Posterior cingulate gyrus (tissue), 11 donors: ENCODE measurements around the gene SLC41A1.
A peak's percentile ranks its signal among the peaks of the same experiment; 100 is the strongest.
"Not testable (repeated sequence)": the region's sequence is repeated elsewhere in the genome, so short reads cannot be mapped to it uniquely, and the experiment has no call there.

ENCODE experiments used
- DNase-seq, 10 donors: peaks; one replicate each; pipeline versions ENCODE4 v3.0.0 to v3.0.0-alpha.2; 2020 to 2021; ENCODE audit warnings: mixed read lengths in 3 of 10
- intact Hi-C: fragments of 100-400 bp; cut with DNase I; formaldehyde crosslinking; loops from one replicate; pipeline ENCODE4 v1.15.1; 2023

The SLC41A1 gene

DNA sequence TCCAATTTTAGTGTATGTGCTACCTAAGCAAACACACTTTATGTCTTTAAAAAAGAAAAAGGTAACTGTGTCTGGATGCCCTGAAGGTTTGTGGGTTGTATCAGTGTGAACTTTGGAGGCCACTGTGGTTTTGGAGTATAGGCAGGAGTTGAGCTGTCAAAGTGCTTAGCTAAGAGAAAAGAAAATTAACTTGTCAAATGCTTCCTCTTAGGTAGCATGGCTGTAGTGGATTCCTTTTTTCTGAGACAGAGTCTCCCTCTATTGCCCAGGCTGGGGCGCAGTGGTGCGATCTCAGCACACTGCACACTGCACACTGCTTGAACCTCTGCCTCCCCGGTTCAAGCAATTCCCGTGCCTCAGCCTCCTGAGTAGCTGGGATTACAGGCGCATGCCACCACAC is 11.2 kb upstream of the SLC41A1 start:
- DNase-seq: no peak
- intact Hi-C loops: no loop called here

DNA sequence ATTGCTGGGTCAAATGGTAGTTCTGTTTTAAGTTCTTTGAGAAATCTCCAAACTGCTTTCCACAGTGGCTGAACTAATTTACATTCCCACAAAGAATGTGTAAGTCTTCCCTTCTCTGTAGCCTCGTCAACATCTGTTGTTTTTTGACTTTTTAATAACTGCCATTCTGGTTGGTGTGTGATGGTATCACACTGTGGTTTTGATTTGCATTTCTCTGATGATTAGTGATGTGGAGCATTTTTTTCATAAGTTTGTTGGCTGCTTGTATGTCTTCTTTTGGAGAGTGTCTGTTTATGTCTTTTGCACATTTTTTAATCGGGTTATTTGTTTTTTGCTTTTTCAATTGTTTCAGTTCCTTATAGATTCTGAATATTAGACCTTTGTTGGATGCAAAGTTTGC is 10.3 kb upstream of the SLC41A1 start:
- intact Hi-C loops, DNase-seq: not testable (repeated sequence)

DNA sequence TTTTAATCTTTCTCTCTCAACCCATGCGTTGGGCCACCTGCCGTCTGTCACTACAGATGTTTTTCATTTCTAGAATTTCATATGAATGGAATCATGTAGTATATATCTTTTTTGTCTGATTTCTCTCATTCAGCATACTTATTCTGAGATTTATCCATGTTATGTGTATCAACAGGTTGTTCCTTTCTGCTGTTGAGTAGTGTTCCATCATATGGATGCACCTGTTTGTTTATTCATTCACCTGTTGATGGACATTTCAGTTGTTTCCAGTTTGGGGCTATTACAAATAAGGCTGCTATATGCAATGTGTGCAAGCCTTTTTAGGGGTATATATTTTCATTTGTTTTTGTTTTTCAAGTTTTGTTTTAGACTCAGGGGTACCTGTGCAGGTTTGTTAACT is 9.4 kb upstream of the SLC41A1 start:
- no peak for DNase-seq
- intact Hi-C loops: no loop called here

DNA sequence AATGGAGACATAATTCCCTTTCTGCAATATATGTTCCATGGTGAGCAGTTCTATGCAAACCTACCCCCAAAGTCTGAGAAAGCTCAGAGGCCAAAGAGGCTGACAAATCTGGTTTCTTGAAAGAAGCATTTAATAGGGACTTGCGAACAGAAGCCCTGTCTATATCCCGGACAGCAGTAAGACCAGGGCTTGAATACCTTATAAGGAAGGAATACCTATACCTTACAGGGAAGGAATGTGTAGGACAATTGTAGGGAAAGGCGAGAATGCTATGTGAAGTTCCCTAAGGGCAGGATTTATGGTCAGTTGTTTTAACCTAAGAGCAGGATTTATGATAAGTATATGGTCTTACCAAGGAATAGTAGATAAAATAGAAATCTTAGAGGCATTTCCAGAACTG is 5.0 kb upstream of the SLC41A1 start:
- no peak for DNase-seq
- intact Hi-C loops: no loop called here

DNA sequence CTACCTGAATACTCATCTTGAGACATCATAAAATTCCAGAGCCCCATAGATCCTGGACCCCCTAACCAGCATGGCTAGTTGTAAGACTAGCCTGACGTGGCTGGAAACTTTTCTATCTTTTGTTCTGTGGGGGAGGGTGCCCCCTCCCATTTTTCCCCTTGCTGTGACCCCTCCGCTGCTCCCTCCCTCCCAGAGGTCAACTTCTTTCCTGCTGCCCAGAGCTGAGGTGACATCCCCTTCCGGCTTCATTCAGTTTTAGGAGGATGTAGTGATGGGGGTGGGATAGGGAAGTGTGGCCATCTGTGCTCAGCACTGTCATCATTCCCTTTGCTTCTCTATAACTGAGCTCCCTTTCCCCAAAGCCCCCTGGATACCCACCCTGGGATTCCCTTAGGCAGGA is 4.4 kb upstream of the SLC41A1 start:
- intact Hi-C loops: no loop called here
- no peak for DNase-seq

- intact Hi-C loops: no loop called here
- DNase-seq: peak in 2 of 10 donors; percentile 75 to 90
These were observed 709 bp upstream of the SLC41A1 start for GRCh38 chr1:205813755-205814058.

- intact Hi-C loops: no loop called here
- peak in 2 of 10 donors; percentile 23 to 87 for DNase-seq
These were observed 624 bp downstream of the SLC41A1 start for GRCh38 chr1:205812271-205812877.

DNA sequence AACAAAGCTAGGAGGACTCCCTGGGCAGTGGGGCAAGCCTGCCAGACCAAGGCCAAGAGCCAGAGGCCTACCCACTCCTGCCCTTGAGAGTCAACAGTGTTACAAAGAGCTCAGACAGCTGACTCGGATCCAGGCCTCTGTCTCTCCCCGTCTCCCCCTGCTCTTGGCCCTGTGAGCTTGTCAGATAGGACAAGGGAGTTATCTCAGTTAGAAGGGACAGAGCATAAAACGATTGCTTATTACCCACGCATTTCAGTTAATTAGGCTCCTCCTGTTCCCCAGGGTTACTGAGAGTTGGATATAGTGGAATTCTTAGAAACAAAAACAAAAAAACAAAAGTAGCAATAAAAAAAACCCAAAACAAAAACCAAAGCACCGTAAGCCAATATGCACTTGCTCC is 1.3 kb downstream of the SLC41A1 start:
- intact Hi-C loops: no loop called here
- DNase-seq: peak in 7 of 10 donors; percentile 34 to 92 (median 48)

GRCh38 chr1:205810448-205811157 is 2.4 kb downstream of the SLC41A1 start:
- intact Hi-C loops: no loop called here

DNA sequence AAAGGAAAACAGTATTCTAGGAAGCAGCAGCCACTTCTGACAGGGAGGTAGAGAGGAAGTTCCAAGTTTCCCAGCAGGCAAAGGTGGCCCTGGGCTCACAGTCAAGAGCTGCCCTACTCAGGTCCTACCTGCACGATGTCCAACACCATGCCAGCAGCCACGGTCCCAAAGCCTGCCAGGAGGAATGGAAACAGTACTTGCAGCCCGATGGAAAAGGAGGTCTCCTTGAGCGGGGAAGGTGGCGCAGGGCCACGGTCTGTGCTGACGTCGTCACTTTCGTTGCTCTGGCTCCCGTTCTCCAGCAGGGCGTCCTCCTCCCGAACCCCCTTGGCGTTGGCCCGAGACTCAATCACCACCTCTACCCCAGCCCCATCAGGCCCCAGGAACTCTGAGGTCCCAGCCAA is 3.1 kb downstream of the SLC41A1 start:
- peak in 2 of 10 donors; percentile 72 to 82 for DNase-seq
- intact Hi-C loops: no loop called here

More at GRCh38 chr1:205810448-205811157, 2.4 kb downstream of the SLC41A1 start:
- DNase-seq: peak in 1 of 10 donors; percentile 25

DNA sequence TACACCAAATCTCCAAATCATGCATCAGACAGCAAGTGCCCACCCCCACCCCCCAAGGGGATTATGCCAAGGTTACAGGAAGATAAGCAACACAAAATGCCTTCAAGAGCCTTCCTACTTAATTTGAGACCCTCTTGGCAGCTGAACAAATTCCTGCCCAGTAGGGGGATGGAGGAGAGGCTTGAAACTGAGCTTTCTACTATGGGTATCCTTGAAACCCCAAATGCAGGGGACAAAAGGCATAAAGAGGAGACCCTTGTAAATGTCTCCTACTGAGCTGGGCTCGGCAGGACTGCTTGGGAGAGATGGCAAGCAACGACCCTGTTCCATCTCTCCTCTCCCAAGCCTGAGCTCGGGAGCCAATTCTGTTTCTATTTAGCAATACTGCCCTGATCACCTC is 3.5 kb downstream of the SLC41A1 start:
- intact Hi-C loops: no loop called here

DNA sequence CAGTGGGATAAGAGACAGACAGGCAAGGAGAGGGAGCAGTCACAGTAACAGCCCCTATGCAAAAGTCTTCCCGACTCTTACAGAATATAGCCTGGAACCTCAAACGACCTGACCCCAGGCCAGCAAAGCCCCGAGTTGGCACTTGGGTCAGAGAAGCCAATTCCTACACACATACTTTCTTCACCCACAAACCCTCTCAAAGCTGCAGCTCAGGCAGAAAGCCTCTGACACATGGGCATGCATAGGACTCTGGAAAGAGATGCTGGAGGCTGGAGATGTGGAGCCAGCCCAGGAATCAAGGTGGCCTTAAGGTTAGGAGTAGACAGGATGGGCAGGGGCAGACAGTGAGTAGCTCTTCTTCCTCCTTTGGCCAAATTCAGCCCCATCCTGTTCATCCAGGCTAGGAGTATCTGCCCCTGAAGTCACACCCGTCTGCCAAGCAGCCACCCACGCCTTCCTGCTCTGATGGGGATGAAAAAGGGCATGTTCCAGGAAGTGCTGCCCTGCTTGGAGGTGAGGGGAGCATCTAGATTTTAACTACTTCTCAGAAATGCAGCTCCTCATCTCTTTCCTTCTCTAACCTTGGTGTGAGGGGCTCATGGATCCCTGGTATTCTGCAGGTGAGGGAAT is 7.8 kb downstream of the SLC41A1 start:
- DNase-seq: no peak
- intact Hi-C loops: no loop called here

More for the DNA sequence above, 3.5 kb downstream of the SLC41A1 start:
- no peak for DNase-seq

- intact Hi-C loops: no loop called here
- no peak for DNase-seq
These were observed 8.4 kb downstream of the SLC41A1 start for GRCh38 chr1:205804605-205805004.

GRCh38 chr1:205803986-205804385 is 9.0 kb downstream of the SLC41A1 start:
- intact Hi-C loops: no loop called here

GRCh38 chr1:205802060-205802459 is 10.9 kb downstream of the SLC41A1 start:
- intact Hi-C loops: no loop called here
- no peak for DNase-seq

More at GRCh38 chr1:205803986-205804385, 9.0 kb downstream of the SLC41A1 start:
- DNase-seq: no peak

- intact Hi-C loops: no loop called here
- DNase-seq: no peak
These were observed 11.9 kb downstream of the SLC41A1 start for GRCh38 chr1:205800981-205801703.

DNA sequence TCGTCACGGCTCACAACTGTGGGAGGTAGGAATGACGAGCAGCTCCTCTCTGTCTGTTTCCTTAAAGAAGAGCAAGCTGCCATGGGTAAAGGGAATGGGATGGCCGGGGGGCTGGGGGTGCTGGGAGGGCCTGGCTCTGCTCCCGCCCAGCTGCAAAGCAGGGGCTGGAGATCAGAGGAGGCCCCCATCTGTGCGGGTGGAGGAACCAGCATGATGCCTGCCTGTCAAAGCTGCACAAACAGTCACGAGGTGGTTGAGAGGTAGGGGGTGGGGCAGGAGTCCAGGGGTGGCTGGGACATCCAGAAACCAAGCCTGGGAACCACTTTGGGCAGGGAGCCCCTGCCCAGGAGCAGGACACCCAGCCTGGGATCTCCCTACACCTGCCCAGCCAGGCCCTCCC is 12.6 kb downstream of the SLC41A1 start:
- DNase-seq: no peak
- intact Hi-C loops: no loop called here

DNA sequence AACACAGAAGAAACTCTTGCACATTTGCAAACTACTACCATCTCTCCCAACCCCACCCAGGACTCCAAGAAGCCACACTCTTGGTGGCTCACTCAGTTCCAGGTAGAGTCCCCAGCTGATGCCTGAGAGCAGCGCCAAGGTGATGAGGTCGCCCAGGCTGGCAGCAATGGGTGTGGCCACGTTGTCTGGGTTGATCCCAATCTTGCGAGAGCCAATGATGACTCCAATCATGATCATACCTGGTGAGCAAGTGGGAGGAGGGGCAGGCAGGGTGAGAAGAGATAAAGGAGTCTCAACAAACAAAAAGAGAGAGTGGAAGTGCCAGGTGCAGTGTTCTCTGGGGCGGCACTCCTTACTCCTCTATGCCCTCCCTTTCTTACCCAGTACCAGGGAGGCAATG is 14.4 kb downstream of the SLC41A1 start:
- intact Hi-C loops: loop anchor here (10.0 kb wide), 1 partner anchor 306 kb away; no protein-coding TSS in a partner anchor
- no peak for DNase-seq

GRCh38 chr1:205797168-205797567 is 15.8 kb downstream of the SLC41A1 start:
- DNase-seq: no peak
- intact Hi-C loops: loop anchor here (10.0 kb wide), 1 partner anchor 308 kb away; no protein-coding TSS in a partner anchor

GRCh38 chr1:205794011-205794730 is 18.8 kb downstream of the SLC41A1 start:
- DNase-seq: no peak
- intact Hi-C loops: loop anchor here (5.0 to 10.0 kb wide), 3 partner anchors 48 to 311 kb away; no protein-coding TSS in a partner anchor
